Measurements from ENCODE around the gene PITPNB. TPM values are rescaled to one million over a fixed set of nuclear protein-coding genes. Genes with fewer than 3 reads are reported as not detected.

Gene PITPNB
- total RNA-seq, 1 experiment from 2014 or later, result 70.7 TPM

DNA sequence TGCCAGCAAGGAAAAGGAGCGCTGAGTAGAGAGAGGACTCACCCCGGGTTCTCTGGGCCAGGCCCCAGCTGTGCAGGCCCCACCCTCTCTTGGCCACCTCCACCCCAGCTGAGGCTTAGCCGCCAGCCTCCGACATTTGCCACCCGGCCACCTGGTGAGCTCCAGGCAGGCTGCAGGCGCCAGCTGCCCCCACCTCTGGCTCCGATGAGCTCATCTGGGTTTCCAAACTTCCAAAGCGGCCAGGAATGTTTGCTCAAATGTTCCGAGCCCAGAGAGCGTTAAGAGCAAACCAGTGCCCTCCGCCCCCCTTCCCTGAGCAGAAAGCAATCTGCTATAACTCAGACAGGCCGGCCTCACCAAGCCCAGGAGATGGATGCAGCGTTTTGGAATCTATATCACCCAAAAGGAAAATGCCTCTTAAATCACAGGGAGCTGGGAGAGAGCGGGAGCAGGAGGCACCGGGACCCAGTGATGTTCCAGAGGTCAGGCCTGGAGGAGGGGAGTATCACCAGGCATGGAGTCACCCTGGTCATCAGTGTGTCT, 108.4 kb downstream of the PITPNB start (continued):
- TF ChIP-seq, protein P1, sequence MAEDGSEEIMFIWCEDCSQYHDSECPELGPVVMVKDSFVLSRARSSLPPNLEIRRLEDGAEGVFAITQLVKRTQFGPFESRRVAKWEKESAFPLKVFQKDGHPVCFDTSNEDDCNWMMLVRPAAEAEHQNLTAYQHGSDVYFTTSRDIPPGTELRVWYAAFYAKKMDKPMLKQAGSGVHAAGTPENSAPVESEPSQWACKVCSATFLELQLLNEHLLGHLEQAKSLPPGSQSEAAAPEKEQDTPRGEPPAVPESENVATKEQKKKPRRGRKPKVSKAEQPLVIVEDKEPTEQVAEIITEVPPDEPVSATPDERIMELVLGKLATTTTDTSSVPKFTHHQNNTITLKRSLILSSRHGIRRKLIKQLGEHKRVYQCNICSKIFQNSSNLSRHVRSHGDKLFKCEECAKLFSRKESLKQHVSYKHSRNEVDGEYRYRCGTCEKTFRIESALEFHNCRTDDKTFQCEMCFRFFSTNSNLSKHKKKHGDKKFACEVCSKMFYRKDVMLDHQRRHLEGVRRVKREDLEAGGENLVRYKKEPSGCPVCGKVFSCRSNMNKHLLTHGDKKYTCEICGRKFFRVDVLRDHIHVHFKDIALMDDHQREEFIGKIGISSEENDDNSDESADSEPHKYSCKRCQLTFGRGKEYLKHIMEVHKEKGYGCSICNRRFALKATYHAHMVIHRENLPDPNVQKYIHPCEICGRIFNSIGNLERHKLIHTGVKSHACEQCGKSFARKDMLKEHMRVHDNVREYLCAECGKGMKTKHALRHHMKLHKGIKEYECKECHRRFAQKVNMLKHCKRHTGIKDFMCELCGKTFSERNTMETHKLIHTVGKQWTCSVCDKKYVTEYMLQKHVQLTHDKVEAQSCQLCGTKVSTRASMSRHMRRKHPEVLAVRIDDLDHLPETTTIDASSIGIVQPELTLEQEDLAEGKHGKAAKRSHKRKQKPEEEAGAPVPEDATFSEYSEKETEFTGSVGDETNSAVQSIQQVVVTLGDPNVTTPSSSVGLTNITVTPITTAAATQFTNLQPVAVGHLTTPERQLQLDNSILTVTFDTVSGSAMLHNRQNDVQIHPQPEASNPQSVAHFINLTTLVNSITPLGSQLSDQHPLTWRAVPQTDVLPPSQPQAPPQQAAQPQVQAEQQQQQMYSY (CRISPR knock-in tag; IDR thresholded peaks at IDR 0.05), result 0 out of 2 replicates have a peak, but pooled peaks have one; percentile 7

DNA sequence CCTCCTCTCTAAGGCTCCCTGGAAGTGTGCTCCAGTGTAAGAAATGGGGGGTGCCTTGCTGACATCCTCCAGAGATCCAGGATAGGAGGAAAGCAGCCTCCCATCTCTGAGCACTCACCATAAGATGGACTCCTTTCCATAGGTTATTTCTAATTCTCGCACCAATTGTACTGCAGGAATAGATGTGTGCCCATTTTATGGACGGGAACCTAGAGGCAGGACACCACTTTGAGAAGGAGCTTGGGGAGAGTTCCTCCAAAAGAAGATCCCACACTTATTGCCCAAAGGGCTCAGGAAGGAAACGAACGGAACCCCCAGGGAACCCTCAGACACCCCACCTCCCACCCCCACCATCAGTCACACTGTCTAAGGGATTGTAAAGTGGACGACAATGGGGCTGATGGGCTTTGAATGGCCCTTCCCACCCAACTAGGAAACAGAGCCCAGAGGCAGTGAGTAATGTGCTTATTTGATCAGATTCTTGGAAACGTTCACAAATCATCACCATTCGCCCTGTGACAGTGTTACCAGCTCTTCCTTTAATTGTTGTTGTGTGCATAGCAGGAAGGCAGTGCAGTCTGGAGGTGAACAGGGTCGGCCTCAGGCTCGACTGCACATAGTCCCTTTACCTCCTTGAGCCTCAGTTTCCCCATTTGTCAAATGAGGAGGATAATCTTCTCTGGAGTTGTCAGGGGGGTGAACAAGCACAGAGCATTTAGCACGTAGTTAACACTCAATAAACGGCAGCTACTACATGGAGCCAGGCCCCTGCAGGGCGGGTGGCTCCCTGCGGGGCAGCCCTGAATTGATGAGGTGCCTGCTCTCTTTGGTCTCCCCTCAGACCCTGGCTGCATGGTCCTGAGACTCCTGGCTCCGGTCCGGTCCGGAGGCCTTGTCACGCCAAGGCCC, 109.1 kb downstream of the PITPNB start:
- no peak for DNase-seq (ENCODE audit: low spot score)
- peaks cover 22% of the 10 kb centered on the region for H3K4me1 Mint-ChIP-seq
- CTCF ChIA-PET, result interaction anchor here (1.0 to 1.5 kb wide), 5 partner anchors 10 to 86 kb away, joined by 3 to 5 read pairs (median 3); no protein-coding TSS in a partner anchor
- no peak overlapping the region for H3K4me3 Mint-ChIP-seq
- no peak overlapping the region for H3K27ac Mint-ChIP-seq
- TF ChIP-seq, protein P2, sequence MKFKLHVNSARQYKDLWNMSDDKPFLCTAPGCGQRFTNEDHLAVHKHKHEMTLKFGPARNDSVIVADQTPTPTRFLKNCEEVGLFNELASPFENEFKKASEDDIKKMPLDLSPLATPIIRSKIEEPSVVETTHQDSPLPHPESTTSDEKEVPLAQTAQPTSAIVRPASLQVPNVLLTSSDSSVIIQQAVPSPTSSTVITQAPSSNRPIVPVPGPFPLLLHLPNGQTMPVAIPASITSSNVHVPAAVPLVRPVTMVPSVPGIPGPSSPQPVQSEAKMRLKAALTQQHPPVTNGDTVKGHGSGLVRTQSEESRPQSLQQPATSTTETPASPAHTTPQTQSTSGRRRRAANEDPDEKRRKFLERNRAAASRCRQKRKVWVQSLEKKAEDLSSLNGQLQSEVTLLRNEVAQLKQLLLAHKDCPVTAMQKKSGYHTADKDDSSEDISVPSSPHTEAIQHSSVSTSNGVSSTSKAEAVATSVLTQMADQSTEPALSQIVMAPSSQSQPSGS (CRISPR knock-in tag; IDR thresholded peaks at IDR 0.05; ENCODE audit: borderline replicate concordance, low read depth), result no peak
- TF ChIP-seq, protein P1 (CRISPR knock-in tag; IDR thresholded peaks at IDR 0.05), result peak; percentile 22; the same call in 1 of the 2 replicates
- TF ChIP-seq, protein P3, sequence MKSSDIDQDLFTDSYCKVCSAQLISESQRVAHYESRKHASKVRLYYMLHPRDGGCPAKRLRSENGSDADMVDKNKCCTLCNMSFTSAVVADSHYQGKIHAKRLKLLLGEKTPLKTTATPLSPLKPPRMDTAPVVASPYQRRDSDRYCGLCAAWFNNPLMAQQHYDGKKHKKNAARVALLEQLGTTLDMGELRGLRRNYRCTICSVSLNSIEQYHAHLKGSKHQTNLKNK (CRISPR knock-in tag; IDR thresholded peaks at IDR 0.05), result no peak
- H3K9me3 Mint-ChIP-seq, result no peaks in the 10 kb centered on the region
- POLR2A ChIA-PET, result no interaction called here
- no peaks in the 10 kb centered on the region for H3K36me3 Mint-ChIP-seq
- no peak for ATAC-seq
- H3K27me3 Mint-ChIP-seq (ENCODE audit: low read depth), result peaks cover 8% of the 10 kb centered on the region

DNA sequence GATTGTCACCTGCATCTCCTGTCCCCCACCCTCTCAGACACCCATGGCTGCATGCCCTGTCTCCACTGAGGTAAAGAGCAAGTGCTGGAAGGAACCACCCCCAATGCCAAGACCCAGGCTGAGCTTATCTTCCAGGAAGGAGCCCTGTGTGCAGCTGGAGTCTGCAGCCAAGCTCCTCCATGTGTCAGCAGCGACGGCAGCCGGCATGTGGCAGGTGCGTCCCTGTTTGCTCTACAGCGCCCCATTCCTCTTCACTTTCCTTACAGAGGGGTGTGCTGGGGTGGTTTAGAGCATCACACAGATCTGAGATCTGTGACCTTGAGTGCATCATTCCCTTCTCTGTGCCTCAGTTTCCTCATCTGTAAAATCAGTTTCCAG, 109.8 kb downstream of the PITPNB start:
- Mint-ChIP-seq H3K36me3 (no peaks in the 10 kb centered on the region), H3K27me3 (ENCODE audit: low read depth) (peaks cover 14% of the 10 kb centered on the region), H3K9me3 (no peaks in the 10 kb centered on the region), H3K27ac (no peak overlapping the region), H3K4me3 (no peak overlapping the region), H3K4me1 (peaks cover 27% of the 10 kb centered on the region)
- peak; percentile 21; the same call in 1 of the 2 replicates for ATAC-seq
- POLR2A ChIA-PET, result no interaction called here
- CTCF ChIA-PET, result interaction anchor here (0.6 to 1.0 kb wide), 11 partner anchors 9 to 392 kb away, joined by 3 to 5 read pairs (median 3); no protein-coding TSS in a partner anchor
- TF ChIP-seq, protein P4, sequence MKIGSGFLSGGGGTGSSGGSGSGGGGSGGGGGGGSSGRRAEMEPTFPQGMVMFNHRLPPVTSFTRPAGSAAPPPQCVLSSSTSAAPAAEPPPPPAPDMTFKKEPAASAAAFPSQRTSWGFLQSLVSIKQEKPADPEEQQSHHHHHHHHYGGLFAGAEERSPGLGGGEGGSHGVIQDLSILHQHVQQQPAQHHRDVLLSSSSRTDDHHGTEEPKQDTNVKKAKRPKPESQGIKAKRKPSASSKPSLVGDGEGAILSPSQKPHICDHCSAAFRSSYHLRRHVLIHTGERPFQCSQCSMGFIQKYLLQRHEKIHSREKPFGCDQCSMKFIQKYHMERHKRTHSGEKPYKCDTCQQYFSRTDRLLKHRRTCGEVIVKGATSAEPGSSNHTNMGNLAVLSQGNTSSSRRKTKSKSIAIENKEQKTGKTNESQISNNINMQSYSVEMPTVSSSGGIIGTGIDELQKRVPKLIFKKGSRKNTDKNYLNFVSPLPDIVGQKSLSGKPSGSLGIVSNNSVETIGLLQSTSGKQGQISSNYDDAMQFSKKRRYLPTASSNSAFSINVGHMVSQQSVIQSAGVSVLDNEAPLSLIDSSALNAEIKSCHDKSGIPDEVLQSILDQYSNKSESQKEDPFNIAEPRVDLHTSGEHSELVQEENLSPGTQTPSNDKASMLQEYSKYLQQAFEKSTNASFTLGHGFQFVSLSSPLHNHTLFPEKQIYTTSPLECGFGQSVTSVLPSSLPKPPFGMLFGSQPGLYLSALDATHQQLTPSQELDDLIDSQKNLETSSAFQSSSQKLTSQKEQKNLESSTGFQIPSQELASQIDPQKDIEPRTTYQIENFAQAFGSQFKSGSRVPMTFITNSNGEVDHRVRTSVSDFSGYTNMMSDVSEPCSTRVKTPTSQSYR (CRISPR knock-in tag; IDR thresholded peaks at IDR 0.05), result no peak
- TF ChIP-seq, protein P5, sequence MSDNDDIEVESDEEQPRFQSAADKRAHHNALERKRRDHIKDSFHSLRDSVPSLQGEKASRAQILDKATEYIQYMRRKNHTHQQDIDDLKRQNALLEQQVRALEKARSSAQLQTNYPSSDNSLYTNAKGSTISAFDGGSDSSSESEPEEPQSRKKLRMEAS (CRISPR knock-in tag; IDR thresholded peaks at IDR 0.05), result peak; percentile 56; the same call in 1 of the 2 replicates
- DNase-seq (ENCODE audit: low spot score), result no peak

Data from WTC11 (cell line).